Measurements from ENCODE around the gene SCUBE3.

The SCUBE3 gene

GRCh38 chr6:35239581-35239980 is 25.8 kb downstream of the SCUBE3 start:
- DNase-seq (ENCODE audit: low read depth in 2 of 2), result no peak

GRCh38 chr6:35240838-35241801 is 27.4 kb downstream of the SCUBE3 start:
- peak; percentile 49 for DNase-seq (ENCODE audit: low read depth in 2 of 2)

- DNase-seq (ENCODE audit: low read depth in 2 of 2), result no peak
These were observed 28.7 kb downstream of the SCUBE3 start for GRCh38 chr6:35242486-35242885.

GRCh38 chr6:35242906-35243305 is 29.1 kb downstream of the SCUBE3 start:
- no peak for DNase-seq (ENCODE audit: low read depth in 2 of 2)

- no peak for DNase-seq (ENCODE audit: low read depth in 2 of 2)
These were observed 29.7 kb downstream of the SCUBE3 start for GRCh38 chr6:35243386-35243958.

GRCh38 chr6:35244551-35244950 is 30.8 kb downstream of the SCUBE3 start:
- no peak for DNase-seq (ENCODE audit: low read depth in 2 of 2)

GRCh38 chr6:35247642-35248231 is 34.0 kb downstream of the SCUBE3 start:
- no peak for DNase-seq (ENCODE audit: low read depth in 2 of 2)

GRCh38 chr6:35248300-35248699 is 34.5 kb downstream of the SCUBE3 start:
- DNase-seq (ENCODE audit: low read depth in 2 of 2), result no peak

- DNase-seq (ENCODE audit: low read depth in 2 of 2), result no peak
These were observed 35.2 kb downstream of the SCUBE3 start for GRCh38 chr6:35248965-35249364.

GRCh38 chr6:35251949-35252348 is 38.2 kb downstream of the SCUBE3 start:
- no peak for DNase-seq (ENCODE audit: low read depth in 2 of 2)

- DNase-seq (ENCODE audit: low read depth in 2 of 2), result no peak
These were observed 39.5 kb downstream of the SCUBE3 start for GRCh38 chr6:35253249-35253648.

GRCh38 chr6:35258336-35258735 is 44.6 kb downstream of the SCUBE3 start:
- no peak for DNase-seq (ENCODE audit: low read depth in 2 of 2)

GRCh38 chr6:35258858-35259193 is 45.1 kb downstream of the SCUBE3 start:
- peak; percentile 19 to 35 for DNase-seq (ENCODE audit: low read depth in 2 of 2)

- DNase-seq (ENCODE audit: low read depth in 2 of 2), result peak; percentile 89 to 92
These were observed 45.6 kb downstream of the SCUBE3 start, which contains the start of gene ZNF76 for GRCh38 chr6:35259194-35259947. Gene ZNF76 (plus strand): TSS chr6:35259735. CDS start chr6:35281152, 21,417 bp downstream.

GRCh38 chr6:35259948-35260590 is 46.3 kb downstream of the SCUBE3 start:
- peak; percentile 71 to 73 for DNase-seq (ENCODE audit: low read depth in 2 of 2)

- no peak for DNase-seq (ENCODE audit: low read depth in 2 of 2)
These were observed 47.1 kb downstream of the SCUBE3 start for GRCh38 chr6:35260591-35261570.

GRCh38 chr6:35262596-35262995 is 48.8 kb downstream of the SCUBE3 start:
- DNase-seq (ENCODE audit: low read depth in 2 of 2), result no peak

GRCh38 chr6:35264550-35265274 is 51.0 kb downstream of the SCUBE3 start:
- no peak for DNase-seq (ENCODE audit: low read depth in 2 of 2)

GRCh38 chr6:35265523-35265922 is 51.8 kb downstream of the SCUBE3 start:
- DNase-seq (ENCODE audit: low read depth in 2 of 2), result no peak

- DNase-seq (ENCODE audit: low read depth in 2 of 2), result no peak
These were observed 53.7 kb downstream of the SCUBE3 start for GRCh38 chr6:35267446-35267845.

All from stimulated activated CD8-positive, alpha-beta memory T cell treated with anti-CD3 and anti-CD28 coated beads, Interleukin-15, amount 100 ng/mL, for 48 hours (primary cell).